ENCODE results near the gene KRT33B. TPM values are rescaled to one million over a fixed set of nuclear protein-coding genes. Genes with fewer than 3 reads are reported as not detected.

The KRT33B gene
- total RNA-seq (not detected), polyA plus RNA-seq (not detected), total RNA-seq (not detected)

GRCh38 chr17:41369713-41370112, at the start of gene KRT33B:
KRT33B (minus strand) TSS chr17:41369813; CDS start chr17:41369750, 63 bp downstream.
- peaks cover 0 to 8% of the 10 kb centered on the region in 2 donors for H3K4me1 ChIP-seq (ENCODE audit: control insufficient read depth in 2 of 2, insufficient read depth in 2 of 2, low read length in 2 of 2)
- H3K27ac ChIP-seq (ENCODE audit: low read depth, low read length), result no peak within 1 kb of the TSS
- no peaks in the 10 kb centered on the region for H3K27me3 ChIP-seq (ENCODE audit: control insufficient read depth in 2 of 2, insufficient read depth in 2 of 2, low read length in 2 of 2)
- Mint-ChIP-seq H3K9me3 (peaks cover 0 to 8% (median 6%) of the 10 kb centered on the region in 11 donors), H3K4me1 (peaks cover 0 to 10% (median 8%) of the 10 kb centered on the region in 7 donors), H3K27me3 (peaks cover 0 to 12% (median 0%) of the 10 kb centered on the region in 5 donors), H3K27ac (peak within 1 kb of the TSS in 3 of 9 donors; percentile 18 to 63 (median 25)), H3K4me3 (no peak within 1 kb of the TSS), H3K36me3 (peaks cover 0 to 6% (median 0%) of the 10 kb centered on the region in 5 donors)
- POLR2A ChIA-PET, result no interaction called here
- no peaks in the 10 kb centered on the region for H3K36me3 ChIP-seq (ENCODE audit: control insufficient read depth in 2 of 3, insufficient read depth in 3 of 3, low read length in 3 of 3)
- no peaks in the 10 kb centered on the region for H3K9me3 ChIP-seq (ENCODE audit: control insufficient read depth in 2 of 3, low read length in 3 of 3)
- no peak within 1 kb of the TSS for H3K4me3 ChIP-seq (ENCODE audit: low read length)
- intact Hi-C loops (cut with micrococcal nuclease), result no loop called here
- ATAC-seq, result no peak
- no peak for DNase-seq
- CTCF ChIA-PET, result no interaction called here

GRCh38 chr17:41418116-41418860, 48.7 kb upstream of the KRT33B start:
- ATAC-seq (no peak), DNase-seq (no peak)
- Histone ChIP-seq H3K4me3 (ENCODE audit: low read length) (no peak overlapping the region), H3K36me3 (ENCODE audit: control insufficient read depth in 2 of 3, insufficient read depth in 3 of 3, low read length in 3 of 3) (no peaks in the 10 kb centered on the region), H3K27ac (ENCODE audit: low read depth, low read length) (no peak overlapping the region), H3K27me3 (ENCODE audit: control insufficient read depth in 2 of 2, insufficient read depth in 2 of 2, low read length in 2 of 2) (no peaks in the 10 kb centered on the region), H3K4me1 (ENCODE audit: control insufficient read depth in 2 of 2, insufficient read depth in 2 of 2, low read length in 2 of 2) (peaks cover 0 to 6% of the 10 kb centered on the region in 2 donors), H3K9me3 (ENCODE audit: control insufficient read depth in 2 of 3, low read length in 3 of 3) (no peaks in the 10 kb centered on the region)
- Mint-ChIP-seq H3K27ac (peak overlapping the region in 3 of 9 donors; percentile 9 to 64 (median 58)), H3K9me3 (no peaks in the 10 kb centered on the region), H3K27me3 (no peaks in the 10 kb centered on the region), H3K4me3 (no peak overlapping the region), H3K36me3 (no peaks in the 10 kb centered on the region), H3K4me1 (peaks cover 0 to 19% (median 9%) of the 10 kb centered on the region in 7 donors)
- CTCF ChIA-PET, result no interaction called here
- POLR2A ChIA-PET, result interaction anchor here (0.6 to 1.8 kb wide), 2 partner anchors 9 to 28 kb away, joined by 3 to 5 read pairs; no protein-coding TSS in a partner anchor
- intact Hi-C loops (cut with micrococcal nuclease), result no loop called here

- Histone ChIP-seq H3K9me3 (ENCODE audit: control insufficient read depth in 2 of 3, low read length in 3 of 3) (no peaks in the 10 kb centered on the region), H3K27ac (ENCODE audit: low read depth, low read length) (no peak overlapping the region), H3K36me3 (ENCODE audit: control insufficient read depth in 2 of 3, insufficient read depth in 3 of 3, low read length in 3 of 3) (no peaks in the 10 kb centered on the region), H3K27me3 (ENCODE audit: control insufficient read depth in 2 of 2, insufficient read depth in 2 of 2, low read length in 2 of 2) (no peaks in the 10 kb centered on the region), H3K4me3 (ENCODE audit: low read length) (no peak overlapping the region), H3K4me1 (ENCODE audit: control insufficient read depth in 2 of 2, insufficient read depth in 2 of 2, low read length in 2 of 2) (peaks cover 0 to 6% of the 10 kb centered on the region in 2 donors)
- peaks cover 0 to 19% (median 9%) of the 10 kb centered on the region in 7 donors for H3K4me1 Mint-ChIP-seq
- DNase-seq (no peak), ATAC-seq (no peak)
- no peaks in the 10 kb centered on the region for H3K27me3 Mint-ChIP-seq
- peak overlapping the region in 4 of 9 donors; percentile 9 to 64 (median 57) for H3K27ac Mint-ChIP-seq
- POLR2A ChIA-PET, result interaction anchor here (1.8 kb wide), 1 partner anchor 9 kb away, joined by 5 read pairs; no protein-coding TSS in a partner anchor
- intact Hi-C loops (cut with micrococcal nuclease), result no loop called here
- no peaks in the 10 kb centered on the region for H3K9me3 Mint-ChIP-seq
- CTCF ChIA-PET, result no interaction called here
- H3K4me3 Mint-ChIP-seq, result no peak overlapping the region
- no peaks in the 10 kb centered on the region for H3K36me3 Mint-ChIP-seq
Measured at GRCh38 chr17:41417576-41418015, 48.0 kb upstream of the KRT33B start.

- H3K9me3 Mint-ChIP-seq, result no peaks in the 10 kb centered on the region
- peaks cover 0 to 6% of the 10 kb centered on the region in 2 donors for H3K4me1 ChIP-seq (ENCODE audit: control insufficient read depth in 2 of 2, insufficient read depth in 2 of 2, low read length in 2 of 2)
- no peak overlapping the region for H3K4me3 ChIP-seq (ENCODE audit: low read length)
- no peaks in the 10 kb centered on the region for H3K36me3 ChIP-seq (ENCODE audit: control insufficient read depth in 2 of 3, insufficient read depth in 3 of 3, low read length in 3 of 3)
- ATAC-seq (no peak), DNase-seq (no peak)
- no peaks in the 10 kb centered on the region for H3K9me3 ChIP-seq (ENCODE audit: control insufficient read depth in 2 of 3, low read length in 3 of 3)
- no peak overlapping the region for H3K4me3 Mint-ChIP-seq
- ChIA-PET POLR2A (interaction anchor here (1.8 kb wide), 1 partner anchor 8 kb away, joined by 5 read pairs; no protein-coding TSS in a partner anchor), CTCF (no interaction called here)
- H3K27me3 Mint-ChIP-seq, result no peaks in the 10 kb centered on the region
- intact Hi-C loops (cut with micrococcal nuclease), result no loop called here
- no peaks in the 10 kb centered on the region for H3K36me3 Mint-ChIP-seq
- H3K27ac Mint-ChIP-seq, result peak overlapping the region in 1 of 9 donors; percentile 9
- H3K4me1 Mint-ChIP-seq, result peaks cover 0 to 19% (median 9%) of the 10 kb centered on the region in 7 donors
- H3K27me3 ChIP-seq (ENCODE audit: control insufficient read depth in 2 of 2, insufficient read depth in 2 of 2, low read length in 2 of 2), result no peaks in the 10 kb centered on the region
- no peak overlapping the region for H3K27ac ChIP-seq (ENCODE audit: low read depth, low read length)
Measured at GRCh38 chr17:41417127-41417526, 47.5 kb upstream of the KRT33B start.

GRCh38 chr17:41416479-41416878, 46.9 kb upstream of the KRT33B start:
- CTCF ChIA-PET, result interaction anchor here (0.6 kb wide), 1 partner anchor 978 kb away, joined by 5 read pairs; no protein-coding TSS in a partner anchor
- Mint-ChIP-seq H3K27ac (no peak overlapping the region), H3K4me3 (no peak overlapping the region), H3K36me3 (no peaks in the 10 kb centered on the region), H3K4me1 (peaks cover 0 to 19% (median 9%) of the 10 kb centered on the region in 7 donors), H3K9me3 (no peaks in the 10 kb centered on the region), H3K27me3 (no peaks in the 10 kb centered on the region)
- H3K4me3 ChIP-seq (ENCODE audit: low read length), result no peak overlapping the region
- H3K27me3 ChIP-seq (ENCODE audit: control insufficient read depth in 2 of 2, insufficient read depth in 2 of 2, low read length in 2 of 2), result no peaks in the 10 kb centered on the region
- H3K27ac ChIP-seq (ENCODE audit: low read depth, low read length), result no peak overlapping the region
- no peaks in the 10 kb centered on the region for H3K36me3 ChIP-seq (ENCODE audit: control insufficient read depth in 2 of 3, insufficient read depth in 3 of 3, low read length in 3 of 3)
- DNase-seq, result no peak
- POLR2A ChIA-PET, result no interaction called here
- H3K4me1 ChIP-seq (ENCODE audit: control insufficient read depth in 2 of 2, insufficient read depth in 2 of 2, low read length in 2 of 2), result peaks cover 0 to 6% of the 10 kb centered on the region in 2 donors
- H3K9me3 ChIP-seq (ENCODE audit: control insufficient read depth in 2 of 3, low read length in 3 of 3), result no peaks in the 10 kb centered on the region
- ATAC-seq, result no peak
- intact Hi-C loops (cut with micrococcal nuclease), result no loop called here

GRCh38 chr17:41415833-41416335, 46.3 kb upstream of the KRT33B start:
- H3K4me1 Mint-ChIP-seq, result peaks cover 0 to 19% (median 9%) of the 10 kb centered on the region in 7 donors
- no peak for ATAC-seq
- peak overlapping the region in 2 of 9 donors; percentile 7 to 21 for H3K27ac Mint-ChIP-seq
- DNase-seq, result no peak
- no peaks in the 10 kb centered on the region for H3K27me3 Mint-ChIP-seq
- H3K4me1 ChIP-seq (ENCODE audit: control insufficient read depth in 2 of 2, insufficient read depth in 2 of 2, low read length in 2 of 2), result peaks cover 0 to 6% of the 10 kb centered on the region in 2 donors
- no peak overlapping the region for H3K27ac ChIP-seq (ENCODE audit: low read depth, low read length)
- no peaks in the 10 kb centered on the region for H3K36me3 Mint-ChIP-seq
- no peak overlapping the region for H3K4me3 Mint-ChIP-seq
- H3K36me3 ChIP-seq (ENCODE audit: control insufficient read depth in 2 of 3, insufficient read depth in 3 of 3, low read length in 3 of 3), result no peaks in the 10 kb centered on the region
- no peaks in the 10 kb centered on the region for H3K9me3 Mint-ChIP-seq
- no peaks in the 10 kb centered on the region for H3K27me3 ChIP-seq (ENCODE audit: control insufficient read depth in 2 of 2, insufficient read depth in 2 of 2, low read length in 2 of 2)
- ChIA-PET POLR2A (interaction anchor here (0.5 kb wide), 1 partner anchor 30 kb away, joined by 4 read pairs; no protein-coding TSS in a partner anchor), CTCF (no interaction called here)
- intact Hi-C loops (cut with micrococcal nuclease), result no loop called here
- no peaks in the 10 kb centered on the region for H3K9me3 ChIP-seq (ENCODE audit: control insufficient read depth in 2 of 3, low read length in 3 of 3)
- no peak overlapping the region for H3K4me3 ChIP-seq (ENCODE audit: low read length)

Measured in naive thymus-derived CD4-positive, alpha-beta T cell (primary cell).